Activated CD4-positive, CD25-positive, alpha-beta regulatory T cell treated with anti-CD3 and anti-CD28 coated beads, Interleukin-2, amount 50 U/mL, for 24 hours (primary cell): Measurements from ENCODE around the gene DOLPP1.
"Not testable (repeated sequence)": the region's sequence is repeated elsewhere in the genome, so short reads cannot be mapped to it uniquely, and the experiment has no call there.

Source experiments
- ATAC-seq, 2 donors: fragments of 150-1000 bp; cut with Tn5 transposase; one replicate each; pipeline ENCODE4 v1.10.0; 2021; ENCODE audit warnings: mild to moderate bottlenecking in 1 of 2, moderate library complexity in 1 of 2

Gene DOLPP1

DNA sequence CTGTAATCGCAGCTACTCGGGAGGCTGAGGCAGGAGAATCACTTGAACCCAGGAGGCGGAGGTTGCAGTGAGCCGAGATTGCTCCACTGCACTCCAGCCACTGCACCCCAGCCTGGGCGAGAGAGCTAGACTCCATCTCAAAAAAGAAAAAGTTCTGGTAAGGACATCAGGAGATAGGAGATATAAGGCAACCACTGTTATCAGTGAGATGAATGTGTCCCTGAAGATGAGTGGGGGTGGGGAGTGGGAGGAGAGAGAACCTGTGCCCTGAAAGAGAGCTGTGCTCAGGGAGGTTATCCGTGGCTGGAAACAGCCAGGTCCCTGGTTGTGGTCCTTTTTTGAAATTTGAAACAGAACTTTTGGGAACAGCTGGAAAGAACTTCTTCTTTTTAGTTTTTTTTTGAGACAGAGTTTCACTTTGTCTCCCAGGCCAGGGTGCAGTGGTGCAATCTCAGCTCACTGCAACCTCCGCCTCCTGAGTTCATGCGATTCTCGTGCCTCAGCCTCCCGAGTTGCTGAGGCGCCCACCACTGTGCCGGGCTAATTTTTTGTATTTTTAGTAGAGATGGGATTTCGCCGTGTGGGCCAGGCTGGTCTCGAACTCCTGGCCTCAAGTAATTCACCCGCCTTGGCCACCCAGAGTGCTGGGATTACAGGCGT, 32.9 kb downstream of the DOLPP1 start:
- no peak for ATAC-seq

DNA sequence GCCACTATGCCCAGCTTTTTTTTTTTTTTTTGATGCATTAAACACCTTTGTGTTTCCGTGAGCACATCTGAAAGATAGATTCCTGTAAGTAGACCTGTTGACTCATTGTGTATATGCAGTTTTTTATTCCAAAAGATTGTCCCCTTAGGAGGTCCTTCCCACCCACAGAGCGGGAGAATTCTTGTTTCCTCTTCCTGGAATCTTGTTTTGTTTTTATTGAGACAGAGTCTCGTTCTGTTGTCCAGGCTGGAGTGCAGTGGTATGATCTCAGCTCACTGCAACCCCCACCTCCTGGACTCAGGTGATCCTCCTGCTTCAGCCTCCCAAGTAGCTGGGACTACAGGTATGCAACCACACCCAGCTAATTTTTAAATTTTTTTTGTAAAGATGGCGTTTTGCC, 37.9 kb downstream of the DOLPP1 start:
- ATAC-seq, result no peak

DNA sequence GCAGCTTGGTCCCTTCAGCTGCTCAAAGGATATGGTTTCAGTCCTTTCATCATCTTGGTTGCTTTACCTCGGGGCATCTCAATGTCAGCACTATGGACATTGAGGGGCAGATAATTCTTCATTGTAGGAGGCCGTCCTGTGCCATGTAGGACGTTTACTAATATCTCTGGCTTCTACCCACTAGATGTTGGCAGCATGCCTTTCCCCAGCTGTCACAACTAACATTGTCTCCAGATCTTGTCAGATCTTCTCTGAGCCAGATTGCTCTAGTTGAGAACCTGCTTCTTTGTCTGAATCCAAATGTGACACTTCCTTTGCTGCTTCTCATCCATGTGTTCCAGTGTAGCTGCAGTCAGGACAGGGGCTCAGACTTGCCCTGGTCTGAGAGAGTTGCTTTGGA, 40.6 kb downstream of the DOLPP1 start:
- ATAC-seq, result no peak

DNA sequence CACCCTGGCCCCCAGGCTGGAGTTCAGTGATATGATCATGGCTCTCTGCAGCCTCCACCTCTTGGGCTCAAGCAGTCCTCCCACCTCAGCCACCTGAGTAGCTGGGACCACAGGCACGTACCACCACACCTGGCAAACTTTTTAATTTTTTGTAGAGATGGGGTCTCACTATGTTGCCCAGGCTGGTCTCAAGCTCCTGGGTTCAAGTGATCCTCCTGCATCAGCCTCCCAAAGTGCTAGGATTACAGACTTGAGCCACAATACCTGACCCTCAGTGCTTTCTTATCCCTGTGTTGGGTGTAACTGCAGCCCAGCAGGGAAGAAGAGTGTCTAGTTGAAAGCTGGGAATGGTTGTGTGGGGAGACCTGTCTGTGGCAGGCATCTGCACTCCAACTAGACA, 41.2 kb downstream of the DOLPP1 start:
- ATAC-seq, result no peak

DNA sequence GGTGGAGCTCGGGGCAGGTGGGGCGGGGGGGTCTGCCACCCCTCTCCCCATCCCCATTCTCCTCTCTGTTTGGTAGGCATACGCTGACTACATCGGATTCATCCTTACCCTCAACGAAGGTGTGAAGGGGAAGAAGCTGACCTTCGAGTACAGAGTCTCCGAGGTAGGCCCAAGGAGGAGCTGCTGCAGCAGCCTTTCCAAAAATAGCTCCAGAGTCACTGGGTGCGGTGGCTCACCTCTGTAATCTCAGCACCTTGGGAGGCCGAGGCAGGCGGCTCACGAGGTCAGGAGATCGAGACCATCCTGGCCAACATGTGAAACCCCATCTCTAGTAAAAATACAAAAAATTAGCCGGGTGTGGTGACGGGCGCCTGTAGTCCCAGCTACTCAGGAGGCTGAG, 42.1 kb downstream of the DOLPP1 start:
- not testable (repeated sequence) for ATAC-seq

DNA sequence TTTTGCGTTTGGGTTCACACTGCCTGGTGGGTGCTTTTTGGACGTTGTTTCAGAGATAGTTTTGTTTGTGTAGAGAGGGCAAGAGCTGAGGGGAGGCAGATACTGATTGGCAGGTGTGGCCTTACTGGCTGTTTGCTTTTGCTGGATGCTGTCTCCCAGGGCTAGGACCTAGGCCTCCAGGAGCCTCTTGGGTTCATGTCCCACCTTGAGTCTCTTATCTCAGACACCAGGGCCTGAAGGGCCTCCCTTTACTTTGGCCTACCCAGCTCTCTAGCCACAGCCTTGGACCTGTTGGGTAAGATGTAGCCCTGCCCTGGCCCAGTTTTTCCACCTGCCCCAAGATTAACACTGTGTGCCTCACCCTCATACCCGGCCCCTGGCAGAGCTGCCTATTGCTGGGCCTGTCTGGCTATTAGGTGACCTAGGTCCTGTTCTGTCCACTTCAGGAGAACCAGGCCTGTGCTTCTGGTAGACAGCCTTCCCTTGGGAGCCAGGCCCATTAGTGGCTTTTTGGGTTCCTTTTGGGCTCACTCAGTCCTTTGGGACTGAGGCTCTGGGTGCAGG, 43.7 kb downstream of the DOLPP1 start:
- no peak for ATAC-seq

DNA sequence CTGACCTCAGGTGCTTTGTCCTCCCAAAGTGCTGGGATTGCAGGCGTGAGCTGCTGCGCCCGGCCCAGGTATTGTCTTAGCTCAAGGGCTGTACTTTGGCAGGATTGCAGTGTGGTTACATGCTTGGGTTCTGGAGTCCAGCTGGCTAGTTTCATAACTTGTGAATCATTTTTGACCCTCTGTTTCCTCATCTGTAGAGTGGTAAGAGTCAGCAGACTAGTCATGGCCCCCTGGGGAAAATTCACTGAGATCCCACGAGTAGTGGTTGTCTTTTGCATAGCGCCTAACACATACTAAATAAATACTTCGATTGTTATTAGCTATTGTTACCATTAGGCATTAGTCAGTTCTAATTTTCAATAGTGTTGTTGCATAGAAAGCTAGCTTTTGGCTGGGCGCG, 44.6 kb downstream of the DOLPP1 start:
- ATAC-seq, result peak in 1 of 2 donors; percentile 36

DNA sequence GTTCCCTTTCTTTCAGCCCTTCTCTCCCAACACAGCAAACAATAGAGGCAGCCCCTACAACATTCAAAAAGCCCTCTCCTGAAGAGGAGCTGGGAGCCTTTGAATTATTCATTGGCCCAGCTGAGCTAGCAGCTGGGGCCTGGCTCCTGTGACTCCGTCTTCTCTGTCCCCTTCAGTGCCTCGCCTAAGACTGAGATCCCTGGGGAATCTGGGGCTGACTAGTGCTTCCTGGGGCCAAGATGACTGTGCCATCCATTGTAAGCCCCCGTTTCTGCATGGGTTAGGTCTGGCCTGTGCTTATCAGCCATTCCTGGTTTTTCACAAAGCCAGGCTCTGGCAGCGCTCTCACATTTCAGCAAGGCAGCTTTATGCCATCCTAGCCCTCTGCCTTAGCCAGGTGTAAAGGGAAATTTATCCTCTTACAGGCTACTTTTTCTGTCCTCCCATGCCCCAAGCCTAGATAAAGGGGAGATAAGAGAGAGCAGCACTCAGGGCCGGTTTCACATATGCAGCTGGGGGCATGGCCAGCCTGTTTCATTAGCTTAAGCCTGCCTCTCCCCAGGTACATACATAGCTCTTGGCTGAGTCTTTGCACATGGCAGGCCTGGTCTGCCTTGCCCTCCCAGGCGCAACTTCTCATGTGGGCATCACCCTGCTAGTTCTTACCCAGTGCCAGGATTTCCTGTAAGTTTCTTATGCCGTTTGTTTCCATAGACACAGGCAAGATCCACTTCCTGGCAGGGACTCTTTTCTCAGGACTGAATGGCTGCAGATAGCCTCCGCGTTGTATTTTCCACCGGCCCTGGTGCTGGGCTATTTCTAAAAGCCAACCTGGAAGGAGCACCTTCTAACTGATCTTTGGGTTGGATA, 46.1 kb downstream of the DOLPP1 start:
- no peak for ATAC-seq

DNA sequence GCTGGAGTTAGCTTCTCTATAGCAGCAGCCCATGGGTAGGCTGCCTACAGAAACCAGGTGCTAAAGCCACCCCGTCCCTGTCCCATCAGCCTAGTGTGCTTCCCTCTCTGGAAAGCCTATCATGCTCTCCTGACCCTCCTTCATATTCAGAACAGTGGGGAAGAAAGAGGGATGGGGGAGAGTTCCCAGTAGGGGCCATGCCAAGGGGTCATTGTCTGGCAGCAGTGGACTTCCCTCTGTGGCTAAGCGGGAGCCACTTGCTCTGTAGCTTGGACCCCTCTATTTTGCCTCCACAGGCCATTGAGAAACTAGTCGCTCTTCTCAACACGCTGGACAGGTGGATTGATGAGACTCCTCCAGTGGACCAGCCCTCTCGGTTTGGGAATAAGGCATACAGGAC, 47.8 kb downstream of the DOLPP1 start:
- ATAC-seq, result no peak

DNA sequence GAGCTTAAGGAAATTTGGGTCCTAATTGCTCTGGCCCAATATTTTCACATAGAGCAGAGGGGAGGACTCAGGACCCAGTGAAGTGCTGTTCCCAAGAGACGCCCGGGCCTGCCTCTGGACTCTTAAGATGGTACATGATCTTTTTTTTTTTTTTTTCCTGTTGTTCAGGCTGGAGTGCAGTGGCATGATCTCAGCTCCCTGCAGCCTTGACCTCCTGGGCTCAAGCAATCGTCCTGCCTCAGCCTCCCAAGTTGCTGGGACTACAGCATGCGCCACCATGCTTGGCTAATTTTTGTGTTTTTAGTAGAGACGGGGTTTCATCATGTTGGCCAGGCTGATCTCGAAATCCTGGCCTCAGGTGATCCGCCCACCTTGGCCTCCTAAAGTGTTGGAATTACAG, 49.4 kb downstream of the DOLPP1 start:
- not testable (repeated sequence) for ATAC-seq

DNA sequence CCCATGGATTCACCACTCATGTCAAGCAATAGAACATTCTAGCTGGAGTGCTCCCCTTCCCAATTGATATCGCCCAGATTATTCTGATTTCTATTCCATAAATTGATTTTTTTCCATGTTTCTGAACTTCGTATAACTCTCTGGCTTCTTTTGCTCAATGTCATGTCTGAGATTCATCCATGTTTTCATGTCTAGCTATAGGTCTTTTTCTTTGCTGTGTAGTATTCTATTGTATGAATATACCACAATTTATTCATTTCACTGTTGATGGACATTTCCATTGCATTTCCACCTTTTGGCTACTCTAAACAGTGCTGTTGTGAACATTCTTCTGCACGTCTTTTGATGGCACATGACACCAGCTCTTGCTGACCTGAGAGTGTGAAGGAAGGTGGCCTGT, 49.9 kb downstream of the DOLPP1 start:
- ATAC-seq, result no peak

DNA sequence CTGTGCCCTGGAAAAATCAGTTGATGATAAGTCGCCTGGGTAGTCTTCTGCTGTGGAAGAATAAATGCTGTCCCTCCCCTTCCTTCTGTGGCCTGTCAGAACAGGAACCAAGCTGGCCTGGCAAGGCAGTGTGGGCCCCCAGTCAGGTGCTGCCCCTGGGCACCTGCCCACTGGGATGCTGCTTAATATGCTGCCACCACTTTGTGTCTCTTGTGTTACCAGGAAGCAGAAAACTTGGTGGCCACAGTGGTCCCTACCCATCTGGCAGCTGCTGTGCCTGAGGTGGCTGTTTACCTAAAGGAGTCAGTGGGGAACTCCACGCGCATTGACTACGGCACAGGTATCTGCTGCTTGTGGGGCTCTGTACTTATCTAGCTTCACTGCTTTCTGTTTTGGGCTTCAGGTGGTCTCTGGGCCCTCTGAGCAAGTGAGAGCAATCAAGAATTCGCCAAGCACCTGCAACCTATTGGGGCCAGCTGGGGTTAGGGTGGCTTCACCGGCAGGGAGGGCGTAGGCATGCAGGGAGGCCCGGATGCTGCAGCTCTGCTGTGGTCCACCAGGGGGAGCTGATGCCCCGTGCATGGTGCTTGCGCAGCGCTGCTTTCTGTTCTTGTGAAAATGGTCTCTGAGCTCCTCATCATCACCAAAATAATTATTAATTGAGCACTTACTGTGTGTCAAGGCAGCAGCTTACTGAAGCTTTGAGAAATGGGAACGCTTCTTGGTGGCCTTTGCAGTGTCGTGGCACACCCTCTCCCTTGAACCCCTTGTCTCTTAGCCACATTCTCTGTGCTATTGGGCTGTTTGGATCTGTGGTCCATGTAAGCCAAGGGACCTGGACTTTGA, 50.6 kb downstream of the DOLPP1 start:
- ATAC-seq, result peak; percentile 96

DNA sequence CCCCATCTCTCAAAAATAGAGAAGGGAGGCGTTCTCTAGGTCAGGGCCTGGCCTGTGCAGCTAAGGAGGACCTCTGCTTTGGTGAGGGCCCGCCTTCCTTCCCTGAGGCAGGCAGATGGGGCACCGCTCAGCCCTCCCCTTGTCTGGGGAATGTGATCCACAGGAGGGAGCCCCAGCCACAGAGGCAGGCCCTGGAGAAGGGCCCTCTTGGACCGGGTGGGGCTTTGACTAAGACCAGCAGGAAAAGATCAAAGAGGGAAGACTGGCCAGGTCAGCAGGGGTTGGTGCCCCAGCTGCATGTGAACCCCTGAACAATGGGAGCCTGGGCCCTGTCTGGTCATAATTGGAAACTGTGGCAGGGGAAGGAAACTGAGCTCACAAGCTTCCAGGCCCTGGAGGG, 52.2 kb downstream of the DOLPP1 start:
- ATAC-seq, result no peak

DNA sequence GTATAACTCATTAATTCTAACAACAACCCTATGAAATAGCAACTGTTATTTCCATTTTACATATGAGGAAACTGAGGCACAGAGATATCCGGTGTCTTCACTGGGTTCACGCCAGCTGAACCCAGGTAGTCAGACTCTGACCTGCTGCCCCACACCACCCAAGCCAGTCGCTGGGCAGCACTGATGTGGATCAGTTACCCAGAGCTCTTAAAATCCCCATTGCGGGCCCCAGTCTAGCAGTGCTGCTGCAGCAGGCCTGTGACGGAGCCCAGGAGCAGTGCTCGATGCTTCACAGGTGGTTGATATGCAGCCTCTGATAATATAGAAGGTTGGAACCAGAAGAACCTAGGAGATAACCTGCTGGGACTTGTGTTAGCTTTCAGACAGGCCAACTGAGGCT, 54.6 kb downstream of the DOLPP1 start:
- no peak for ATAC-seq

DNA sequence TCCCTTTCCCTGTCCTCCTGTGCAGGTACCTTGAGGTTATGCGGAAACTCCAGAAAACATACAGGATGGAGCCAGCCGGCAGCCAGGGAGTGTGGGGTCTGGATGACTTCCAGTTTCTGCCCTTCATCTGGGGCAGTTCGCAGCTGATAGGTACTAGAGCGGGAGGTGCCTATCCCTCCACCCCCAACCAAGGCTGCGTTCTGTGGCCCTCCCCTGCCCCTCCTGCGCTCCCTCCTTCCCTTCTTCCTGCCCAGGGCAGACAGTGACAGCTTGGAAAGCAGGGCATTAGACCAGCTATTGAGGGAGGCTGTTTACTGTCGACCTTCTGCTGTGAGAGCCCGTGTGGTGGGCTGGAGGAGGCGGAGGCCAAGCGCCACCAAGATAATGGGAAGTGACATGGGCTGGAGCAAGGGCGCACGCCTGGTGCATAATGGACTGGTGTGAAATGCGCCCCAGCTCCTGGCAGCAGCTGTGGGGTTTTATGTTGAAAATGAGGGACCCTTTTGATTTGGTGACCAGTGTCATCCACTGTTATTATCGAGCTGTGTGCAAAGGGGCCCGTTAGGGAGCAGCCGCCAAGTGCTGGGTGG, 55.6 kb downstream of the DOLPP1 start:
- ATAC-seq, result no peak

DNA sequence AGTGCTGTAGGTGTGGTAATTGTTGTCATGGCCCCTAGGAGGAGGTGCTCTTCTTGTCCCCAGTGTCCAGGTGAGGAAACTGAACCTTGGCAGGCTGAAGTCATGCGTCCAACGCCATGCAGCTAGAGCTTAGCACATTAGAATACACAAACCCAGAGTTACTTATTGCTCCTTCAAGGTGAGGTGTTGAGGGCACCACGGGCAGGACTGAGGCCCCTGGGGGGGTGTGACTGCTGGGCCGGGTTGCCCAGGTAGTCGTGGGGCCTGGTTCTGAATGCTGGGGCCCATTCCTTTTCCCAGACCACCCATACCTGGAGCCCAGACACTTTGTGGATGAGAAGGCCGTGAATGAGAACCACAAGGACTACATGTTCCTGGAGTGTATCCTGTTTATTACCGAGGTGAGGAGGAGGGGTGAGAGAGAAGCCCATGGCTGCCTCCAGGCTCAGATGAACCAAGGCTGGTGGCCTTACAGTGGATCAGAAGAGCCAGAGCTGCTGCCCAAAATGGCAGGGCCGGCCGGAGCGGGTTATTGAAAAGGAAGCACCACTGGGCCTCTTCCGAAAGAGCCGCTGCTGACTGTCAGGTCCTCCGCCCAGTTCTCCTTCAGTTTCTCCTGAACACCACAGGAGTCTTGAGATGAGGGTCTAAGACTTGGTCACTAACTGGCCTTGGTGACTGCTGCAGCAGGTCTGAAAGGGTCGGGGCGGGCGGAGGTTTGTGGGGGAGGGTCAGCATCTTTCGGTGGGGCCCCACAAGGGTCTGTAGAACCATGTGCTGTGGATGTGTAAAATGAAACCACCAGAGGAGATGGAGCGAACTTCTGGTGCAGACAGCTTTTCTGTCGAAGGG, 56.6 kb downstream of the DOLPP1 start:
- ATAC-seq, result no peak

DNA sequence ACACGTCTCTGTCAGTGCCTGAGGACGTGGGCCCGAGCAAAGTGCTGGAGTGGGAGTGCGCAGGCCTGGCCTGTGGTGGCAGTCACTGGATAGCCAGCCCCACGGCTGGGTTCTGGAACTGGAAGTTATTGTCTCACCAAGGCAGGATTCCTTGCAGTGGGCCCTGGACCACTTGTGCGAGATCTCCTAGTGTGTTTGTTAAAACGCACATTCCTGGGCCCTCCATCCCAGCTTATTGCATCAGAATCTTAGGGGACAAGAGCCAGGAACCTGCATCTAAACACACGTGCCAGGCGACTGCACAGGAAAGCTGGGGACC, 57.2 kb downstream of the DOLPP1 start:
- no peak for ATAC-seq

DNA sequence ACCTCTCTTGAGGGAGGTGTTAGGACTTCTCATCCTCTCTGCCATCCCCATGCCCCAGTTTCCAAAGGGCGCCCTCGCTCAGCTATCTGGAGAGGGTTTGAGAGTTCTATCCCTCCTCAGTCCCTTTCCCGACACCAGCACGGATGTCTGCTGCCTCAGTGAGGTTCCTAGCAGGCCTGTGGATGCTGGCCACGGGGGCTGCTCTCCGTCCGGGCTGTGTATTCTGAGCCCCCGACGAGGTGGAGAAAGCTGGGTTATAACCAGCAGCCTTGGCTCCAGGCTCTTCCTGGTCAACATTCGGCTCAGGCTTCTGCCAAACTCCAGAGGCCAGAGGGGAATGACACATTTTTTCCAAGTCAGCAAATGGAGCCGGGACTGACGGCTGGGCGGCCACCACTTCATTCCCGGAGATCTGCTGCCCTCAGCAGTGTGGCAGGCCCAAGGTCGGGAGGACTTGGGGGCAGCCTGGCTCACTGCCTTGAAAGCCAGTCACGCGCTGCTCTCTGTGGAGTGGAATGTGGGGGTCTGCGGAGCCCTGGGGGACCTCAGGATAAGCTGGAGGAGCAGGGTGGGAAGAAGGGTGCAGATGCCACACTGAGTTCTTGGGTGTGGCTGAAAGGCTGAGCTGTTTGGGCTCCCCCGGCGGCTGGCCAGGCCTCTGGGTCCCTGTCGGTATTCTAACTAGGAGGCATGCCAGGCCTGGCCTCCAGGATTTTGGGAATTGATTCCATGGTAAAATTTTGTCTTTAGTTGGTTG, 57.7 kb downstream of the DOLPP1 start:
- ATAC-seq, result no peak

DNA sequence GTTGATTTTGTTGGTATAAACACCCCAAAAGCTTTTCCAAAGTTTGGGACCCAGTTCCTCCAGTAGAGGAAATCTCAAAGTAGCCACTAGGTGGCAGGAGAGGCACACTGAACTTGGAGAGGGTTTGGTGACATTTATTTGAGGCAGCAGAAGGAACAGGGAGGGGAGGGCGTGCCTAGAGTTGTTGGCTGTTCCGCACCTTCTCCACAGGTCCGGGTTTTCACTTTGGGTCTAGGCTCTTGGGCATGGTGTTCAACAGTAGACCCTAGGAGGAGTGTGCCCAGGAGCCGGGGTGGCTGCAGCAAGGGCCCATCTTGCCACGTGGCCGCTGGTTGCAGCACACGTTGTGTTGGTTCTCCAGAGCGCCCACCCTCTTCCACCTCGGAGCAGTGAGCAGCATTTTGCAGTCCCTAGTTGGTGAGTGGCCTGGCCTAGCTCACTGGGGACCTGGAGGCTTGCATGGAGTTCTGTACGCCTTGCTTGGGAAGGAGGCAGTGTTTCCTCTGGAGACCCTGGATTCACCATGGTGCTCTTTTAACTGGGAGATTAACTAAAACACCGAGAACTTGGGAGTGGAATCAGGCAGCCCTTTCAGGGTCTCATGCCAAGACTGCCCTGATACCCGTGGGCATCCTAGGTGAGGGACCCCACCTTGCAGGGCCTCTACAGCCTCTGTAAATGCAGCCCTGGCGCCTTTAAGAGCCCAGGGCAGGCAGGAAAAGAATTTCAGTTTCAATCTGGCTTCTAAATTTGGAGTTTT, 58.5 kb downstream of the DOLPP1 start:
- peak; percentile 56 to 69 for ATAC-seq

DNA sequence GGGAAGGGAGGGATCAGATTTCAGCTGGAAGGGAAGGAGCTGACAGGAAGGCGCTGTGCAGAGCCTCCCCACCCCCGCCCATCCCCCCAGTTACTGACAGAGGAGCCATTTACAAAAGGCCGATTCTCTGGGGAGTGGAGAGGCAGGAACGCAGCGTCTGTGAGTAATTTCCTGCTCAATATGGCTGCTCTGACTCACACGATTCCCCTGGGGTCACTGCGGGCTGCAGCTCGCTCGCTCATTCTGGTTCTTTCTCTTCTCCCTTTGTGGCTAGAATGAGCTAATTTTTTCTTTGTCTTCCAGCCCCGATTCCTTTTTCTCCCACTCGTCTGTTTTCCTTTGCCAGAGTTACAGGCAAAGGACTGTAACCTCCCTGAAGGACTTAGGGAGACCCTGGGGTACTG, 59.1 kb downstream of the DOLPP1 start:
- ATAC-seq, result peak; percentile 93 to 95
